Measurements from ENCODE around the gene MYH15. TPM values are rescaled to one million over a fixed set of nuclear protein-coding genes. Genes with fewer than 3 reads are reported as not detected.
"Not testable (repeated sequence)": the region's sequence is repeated elsewhere in the genome, so short reads cannot be mapped to it uniquely, and the experiment has no call there.

Gene MYH15
- total RNA-seq, 1 donor = 0.84 TPM

DNA sequence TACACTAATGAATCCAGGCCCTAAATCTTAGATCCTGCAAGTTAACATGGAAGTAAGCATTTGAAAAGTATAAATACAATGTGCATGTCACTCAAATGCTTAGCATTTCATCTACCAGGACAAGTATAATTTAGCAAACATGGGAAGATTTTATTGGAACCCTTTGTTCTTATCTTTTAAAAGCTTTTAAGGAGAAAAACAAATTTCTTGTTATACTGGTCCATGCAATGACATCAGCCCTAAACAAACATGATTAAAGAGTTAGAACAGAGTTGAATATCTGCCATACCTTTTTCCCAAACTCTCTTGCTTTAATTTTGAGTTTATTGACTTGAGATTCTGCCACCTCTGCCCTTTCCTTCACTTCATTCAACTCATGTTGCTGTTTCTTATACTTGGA lies 127.1 kb downstream of the MYH15 start:
- Histone ChIP-seq H3K9me3 (ENCODE audit: low read depth, low read length) (no peaks in the 10 kb centered on the region), H3K4me3 (ENCODE audit: low read length) (no peak overlapping the region)

DNA sequence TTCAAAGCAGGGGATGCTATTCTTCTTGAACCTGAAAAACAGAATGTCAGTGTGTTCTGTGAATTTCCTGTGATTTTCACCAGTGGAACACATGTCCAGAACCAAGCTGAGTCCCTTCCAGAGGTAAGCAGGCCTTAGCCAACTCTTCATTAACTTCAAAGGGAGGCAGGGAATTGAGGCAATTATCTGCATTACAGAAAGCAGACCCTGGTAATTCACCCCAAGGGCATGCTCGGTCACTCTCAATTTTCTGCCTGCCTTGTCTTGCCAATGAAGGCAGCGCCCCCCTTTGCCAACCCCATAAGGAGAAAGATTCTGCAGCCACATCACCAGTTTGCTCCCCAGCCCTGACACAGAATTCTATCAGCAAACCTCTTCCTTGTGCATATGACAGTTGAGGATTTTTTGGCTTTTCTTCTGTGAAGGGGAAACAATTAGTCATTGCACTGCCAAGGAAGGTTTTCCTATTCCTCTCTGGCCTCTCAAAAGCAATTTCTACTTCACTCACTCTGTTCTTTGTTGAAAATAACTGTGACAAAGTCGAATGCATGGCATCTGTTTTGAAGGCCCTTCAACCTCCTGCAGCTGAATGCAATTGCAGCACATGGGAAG lies 128.8 kb downstream of the MYH15 start:
- Histone ChIP-seq H3K4me1 (ENCODE audit: insufficient read depth, low read length) (no peaks in the 10 kb centered on the region), H3K27me3 (ENCODE audit: insufficient read depth, low read length) (no peaks in the 10 kb centered on the region), H3K9me3 (ENCODE audit: low read depth, low read length) (no peaks in the 10 kb centered on the region), H3K4me3 (ENCODE audit: low read length) (no peak overlapping the region)

More for the DNA sequence above, 127.1 kb downstream of the MYH15 start:
- Histone ChIP-seq H3K4me1 (ENCODE audit: insufficient read depth, low read length) (peaks cover 5% of the 10 kb centered on the region), H3K27me3 (ENCODE audit: insufficient read depth, low read length) (no peaks in the 10 kb centered on the region)

DNA sequence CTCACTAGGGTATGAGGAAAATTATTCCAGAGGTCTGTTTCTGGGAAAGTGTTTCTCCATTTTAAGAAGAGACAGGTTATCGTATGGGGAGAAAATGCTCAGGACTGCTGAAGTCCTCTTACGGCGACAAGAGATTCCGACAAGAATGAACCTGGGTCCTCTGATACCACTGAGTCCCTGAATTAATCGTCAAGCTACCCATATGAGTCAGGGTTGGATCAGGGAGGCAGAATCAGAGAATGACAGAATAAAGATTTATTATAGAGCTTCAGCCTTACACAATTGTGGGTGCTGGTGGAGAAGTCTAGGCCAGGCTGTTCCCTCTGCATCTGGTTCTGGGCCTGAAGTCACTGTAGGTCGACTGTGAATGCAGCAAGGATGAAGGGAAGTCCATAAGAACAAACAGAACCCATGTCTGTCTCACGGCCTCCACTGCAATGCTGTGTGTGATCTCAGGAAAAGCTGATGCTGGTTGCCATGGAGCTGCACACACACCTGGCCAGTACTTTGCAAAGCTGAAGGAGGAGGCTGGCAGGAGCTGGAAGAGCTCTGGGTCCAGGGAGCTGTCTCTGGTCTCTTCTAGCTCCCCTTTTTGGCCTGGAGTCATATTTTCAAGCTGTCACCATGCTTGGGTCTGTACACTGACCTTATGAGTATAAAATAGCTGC lies 130.1 kb downstream of the MYH15 start:
- no peaks in the 10 kb centered on the region for H3K4me1 ChIP-seq (ENCODE audit: insufficient read depth, low read length)
- no peaks in the 10 kb centered on the region for H3K27me3 ChIP-seq (ENCODE audit: insufficient read depth, low read length)
- H3K9me3 ChIP-seq (ENCODE audit: low read depth, low read length) = no peaks in the 10 kb centered on the region
- no peak overlapping the region for H3K4me3 ChIP-seq (ENCODE audit: low read length)

DNA sequence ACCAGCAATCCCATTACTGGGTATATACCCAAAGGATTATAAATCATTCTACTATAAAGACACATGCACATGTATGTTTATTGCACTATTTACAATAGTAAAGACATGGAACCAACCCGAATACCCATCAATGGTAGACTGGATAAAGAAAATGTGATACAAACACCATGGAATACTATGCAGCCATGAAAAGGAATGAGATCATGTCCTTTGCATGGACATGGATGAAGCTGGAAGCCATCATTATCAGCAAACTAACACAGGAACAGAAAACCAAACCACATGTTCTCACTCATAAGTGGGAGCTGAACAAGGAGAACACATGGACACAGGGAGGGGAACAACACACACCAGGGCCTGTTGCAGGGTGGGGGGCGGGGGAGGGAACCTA lies 131.4 kb downstream of the MYH15 start:
- H3K4me1 ChIP-seq (ENCODE audit: insufficient read depth, low read length); H3K9me3 ChIP-seq (ENCODE audit: low read depth, low read length); H3K4me3 ChIP-seq (ENCODE audit: low read length); H3K27me3 ChIP-seq (ENCODE audit: insufficient read depth, low read length): not testable (repeated sequence)

DNA sequence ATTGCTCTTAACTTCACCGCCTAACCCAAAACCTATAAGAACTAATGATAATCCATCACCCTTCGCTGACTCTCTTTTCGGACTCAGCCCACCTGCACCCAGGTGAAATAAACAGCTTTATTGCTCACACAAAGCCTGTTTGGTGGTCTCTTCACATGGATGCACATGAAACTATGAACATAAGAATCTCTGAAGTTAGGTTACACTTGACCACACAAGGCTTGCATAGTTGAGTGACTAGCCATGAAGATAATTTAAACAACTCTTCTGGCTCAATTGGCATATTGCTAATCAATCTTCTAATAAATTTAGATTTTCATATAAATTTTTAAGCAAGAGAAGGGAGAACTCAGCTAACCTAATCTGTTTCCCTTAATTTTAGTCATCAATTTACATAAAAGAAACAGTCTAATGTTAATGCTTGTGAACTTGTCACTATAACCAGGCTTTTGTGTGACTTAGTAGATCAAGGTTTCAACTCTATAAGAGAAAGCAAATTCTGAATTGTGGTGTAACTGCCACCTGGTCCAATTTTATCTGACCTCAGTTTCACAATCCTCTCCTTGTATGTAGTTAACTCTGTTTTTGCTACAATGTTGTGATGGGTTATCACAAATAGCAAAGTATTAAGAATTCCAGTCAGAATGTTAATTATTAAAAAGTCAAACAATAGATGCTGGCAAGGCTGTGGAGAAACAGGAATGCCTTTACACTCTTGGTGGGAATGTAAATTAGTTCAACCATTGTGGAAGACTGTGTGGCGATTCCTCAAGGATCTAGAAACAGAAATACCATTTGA lies 132.0 kb downstream of the MYH15 start:
- no peaks in the 10 kb centered on the region for H3K4me1 ChIP-seq (ENCODE audit: insufficient read depth, low read length)
- no peaks in the 10 kb centered on the region for H3K9me3 ChIP-seq (ENCODE audit: low read depth, low read length)
- no peak overlapping the region for H3K4me3 ChIP-seq (ENCODE audit: low read length)
- no peaks in the 10 kb centered on the region for H3K27me3 ChIP-seq (ENCODE audit: insufficient read depth, low read length)

DNA sequence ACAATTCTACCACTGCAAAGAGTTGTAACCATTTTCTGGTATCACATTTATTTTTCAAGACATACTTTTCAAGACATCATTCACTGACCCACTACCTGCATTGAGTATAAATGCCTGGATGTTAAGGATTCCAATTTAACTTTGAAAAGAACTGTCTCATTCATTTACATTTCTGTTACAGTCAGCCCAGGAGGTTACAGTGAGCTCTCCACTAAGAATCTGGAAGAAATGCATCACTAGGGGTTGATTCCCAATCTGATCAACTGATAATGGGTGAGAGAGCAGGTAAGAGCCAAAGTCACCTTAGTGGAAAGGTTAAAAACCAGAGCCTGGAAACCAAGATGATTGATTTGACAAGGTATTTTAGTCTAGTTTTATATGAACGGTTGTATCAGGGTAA lies 133.0 kb downstream of the MYH15 start:
- no peak overlapping the region for H3K4me3 ChIP-seq (ENCODE audit: low read length)
- no peaks in the 10 kb centered on the region for H3K4me1 ChIP-seq (ENCODE audit: insufficient read depth, low read length)
- H3K9me3 ChIP-seq (ENCODE audit: low read depth, low read length) = no peaks in the 10 kb centered on the region
- H3K27me3 ChIP-seq (ENCODE audit: insufficient read depth, low read length) = no peaks in the 10 kb centered on the region

DNA sequence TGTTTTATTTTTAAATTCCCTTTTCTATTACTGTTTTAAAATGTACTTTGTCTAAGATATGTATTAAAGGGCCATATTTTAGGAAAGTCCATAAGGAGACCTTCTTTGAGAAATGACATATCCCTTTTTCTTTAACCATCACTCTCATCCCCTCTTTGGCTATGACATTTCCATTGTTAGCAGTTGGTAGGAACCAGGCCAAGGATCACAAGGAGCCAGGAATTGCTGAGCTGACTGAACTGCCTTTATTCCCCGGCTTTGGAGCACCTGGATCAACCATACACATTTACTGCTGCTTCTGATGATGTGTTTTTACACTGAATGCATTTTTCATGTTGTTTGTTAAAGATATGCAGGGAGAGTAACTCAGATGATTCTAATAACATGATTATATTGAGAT lies 134.4 kb downstream of the MYH15 start:
- no peaks in the 10 kb centered on the region for H3K27me3 ChIP-seq (ENCODE audit: insufficient read depth, low read length)
- H3K4me1 ChIP-seq (ENCODE audit: insufficient read depth, low read length) = no peaks in the 10 kb centered on the region
- H3K4me3 ChIP-seq (ENCODE audit: low read length) = no peak overlapping the region
- H3K9me3 ChIP-seq (ENCODE audit: low read depth, low read length) = no peaks in the 10 kb centered on the region

DNA sequence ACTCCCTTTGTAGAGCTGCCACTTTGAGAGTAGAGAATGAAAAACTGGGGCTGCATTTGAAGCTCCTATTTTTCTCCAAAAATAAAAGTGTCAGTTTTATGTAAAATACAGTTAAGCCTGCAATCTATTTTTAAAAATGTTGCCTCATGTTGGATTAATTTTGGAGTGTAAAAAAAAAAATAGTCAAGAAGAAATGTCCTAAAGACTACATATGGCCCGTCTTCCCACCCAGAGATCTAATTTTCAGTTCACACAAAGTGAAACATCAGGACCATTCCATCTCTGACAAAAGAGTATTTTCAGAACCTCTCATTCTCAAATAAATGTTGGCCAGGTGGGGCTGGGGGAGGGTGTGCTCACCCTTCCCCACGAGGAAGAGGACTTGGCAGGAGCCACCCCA lies 151.4 kb downstream of the MYH15 start:
- Histone ChIP-seq H3K4me1 (ENCODE audit: insufficient read depth, low read length) (no peaks in the 10 kb centered on the region), H3K9me3 (ENCODE audit: low read depth, low read length) (no peaks in the 10 kb centered on the region), H3K27me3 (ENCODE audit: insufficient read depth, low read length) (no peaks in the 10 kb centered on the region), H3K4me3 (ENCODE audit: low read length) (no peak overlapping the region)

DNA sequence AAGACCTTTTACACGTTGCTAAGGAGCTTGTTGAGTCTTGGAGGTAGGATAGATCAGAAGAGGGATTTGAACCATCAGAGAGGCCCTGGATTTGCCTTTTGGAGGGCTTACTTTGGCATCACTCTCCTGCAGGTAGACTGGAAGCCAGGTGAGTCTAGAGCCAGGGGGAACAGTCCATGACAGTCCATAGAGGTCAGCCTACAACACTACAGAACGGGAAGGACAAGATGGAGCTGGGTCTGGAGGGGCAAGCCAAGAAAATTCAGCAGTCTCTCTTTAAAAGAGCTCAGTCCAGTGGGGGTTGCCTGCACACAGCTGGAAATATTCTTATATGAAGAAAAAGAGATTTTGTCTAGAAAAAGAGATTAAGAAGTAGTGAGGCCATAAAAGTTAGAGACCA lies 153.4 kb downstream of the MYH15 start:
- Histone ChIP-seq H3K4me1 (ENCODE audit: insufficient read depth, low read length) (no peaks in the 10 kb centered on the region), H3K9me3 (ENCODE audit: low read depth, low read length) (no peaks in the 10 kb centered on the region)

DNA sequence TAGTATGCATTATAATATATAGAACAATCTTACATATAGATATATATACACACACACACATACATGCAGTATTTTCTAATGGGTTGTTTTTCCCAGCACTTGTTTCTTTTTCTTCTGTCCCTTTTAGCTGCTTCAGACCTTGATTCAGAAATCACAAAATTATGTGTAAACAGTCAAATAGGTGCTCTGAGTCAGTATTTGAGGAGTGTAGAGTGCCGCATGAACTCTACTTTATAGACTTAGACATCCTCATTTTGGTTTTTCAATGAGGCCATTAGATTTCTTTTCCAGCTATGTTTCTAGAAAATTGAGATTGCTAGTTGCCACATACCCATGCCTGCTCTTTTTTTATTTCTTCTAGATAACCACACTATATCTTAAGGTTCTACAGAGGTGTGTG lies 155.8 kb downstream of the MYH15 start:
- no peaks in the 10 kb centered on the region for H3K4me1 ChIP-seq (ENCODE audit: insufficient read depth, low read length)
- no peaks in the 10 kb centered on the region for H3K27me3 ChIP-seq (ENCODE audit: insufficient read depth, low read length)
- H3K9me3 ChIP-seq (ENCODE audit: low read depth, low read length) = no peaks in the 10 kb centered on the region
- H3K4me3 ChIP-seq (ENCODE audit: low read length) = no peak overlapping the region

More for the DNA sequence above, 153.4 kb downstream of the MYH15 start:
- Histone ChIP-seq H3K27me3 (ENCODE audit: insufficient read depth, low read length) (no peaks in the 10 kb centered on the region), H3K4me3 (ENCODE audit: low read length) (no peak overlapping the region)

DNA sequence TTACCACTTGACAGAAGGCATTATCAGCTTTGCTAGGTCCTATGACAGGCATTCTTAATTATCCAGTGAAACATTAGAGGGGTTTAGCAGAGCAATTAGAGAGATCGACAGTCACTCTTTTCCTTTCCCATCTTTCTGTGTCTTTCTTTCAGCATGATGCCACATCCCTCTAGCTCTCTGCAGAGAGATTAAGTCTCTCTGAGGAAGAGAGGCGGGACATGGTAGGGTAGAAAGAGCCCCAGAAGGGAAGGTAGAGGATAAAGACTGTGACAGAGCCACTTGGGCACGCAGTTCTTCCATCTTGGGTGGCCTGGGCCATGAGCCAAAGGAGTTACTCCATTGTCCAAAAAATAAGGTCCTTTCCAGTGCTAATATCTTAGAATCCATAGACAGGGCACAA lies 158.2 kb downstream of the MYH15 start:
- Histone ChIP-seq H3K9me3 (ENCODE audit: low read depth, low read length) (no peaks in the 10 kb centered on the region), H3K4me1 (ENCODE audit: insufficient read depth, low read length) (peaks cover 3% of the 10 kb centered on the region), H3K27me3 (ENCODE audit: insufficient read depth, low read length) (no peaks in the 10 kb centered on the region), H3K4me3 (ENCODE audit: low read length) (no peak overlapping the region)

DNA sequence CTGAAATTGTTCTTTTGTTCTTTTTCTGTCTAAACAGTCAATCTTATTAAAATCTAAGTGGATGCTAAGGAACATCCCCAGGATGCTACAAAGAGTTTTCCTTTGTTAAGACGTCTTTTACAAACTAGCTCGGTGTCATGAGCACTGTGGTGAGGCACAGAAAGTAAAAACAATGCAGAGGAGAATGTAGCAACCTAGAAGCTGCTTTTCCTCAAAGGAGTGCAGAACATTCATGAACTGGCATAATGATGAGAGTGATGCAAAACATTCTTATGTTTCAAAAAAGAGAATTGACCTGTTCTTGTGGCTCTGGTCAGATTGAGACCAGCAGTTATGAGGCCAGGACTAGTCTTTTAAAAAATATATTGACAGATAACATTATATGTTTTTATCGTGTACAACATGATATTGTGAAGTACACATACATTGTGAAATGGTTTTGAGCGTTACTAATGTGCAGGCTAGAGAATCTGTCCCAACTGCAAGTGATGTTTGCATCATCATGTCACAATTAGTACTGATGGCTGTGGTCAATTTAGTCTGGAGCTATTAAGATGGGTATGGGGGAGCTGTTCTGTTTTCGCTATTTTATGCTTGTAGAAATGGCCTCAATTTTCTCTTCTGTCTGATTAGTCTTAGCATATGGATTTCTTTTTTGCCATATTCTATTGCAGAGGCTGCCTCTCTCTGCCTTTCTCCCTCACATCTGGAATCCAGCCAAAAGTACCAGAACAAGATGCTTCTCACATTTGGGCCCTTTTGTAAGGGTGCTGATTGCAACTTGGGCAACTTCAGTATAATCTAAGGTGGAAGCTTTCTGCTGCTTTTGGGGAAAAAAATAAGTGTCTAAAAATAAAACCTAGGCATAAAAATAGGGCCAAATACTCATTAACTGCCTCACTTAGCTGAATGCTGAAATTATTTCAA lies 163.8 kb downstream of the MYH15 start:
- peaks cover 23% of the 10 kb centered on the region for H3K4me1 ChIP-seq (ENCODE audit: insufficient read depth, low read length)
- H3K27me3 ChIP-seq (ENCODE audit: insufficient read depth, low read length) = no peaks in the 10 kb centered on the region
- H3K9me3 ChIP-seq (ENCODE audit: low read depth, low read length) = no peaks in the 10 kb centered on the region
- no peak overlapping the region for H3K4me3 ChIP-seq (ENCODE audit: low read length)

DNA sequence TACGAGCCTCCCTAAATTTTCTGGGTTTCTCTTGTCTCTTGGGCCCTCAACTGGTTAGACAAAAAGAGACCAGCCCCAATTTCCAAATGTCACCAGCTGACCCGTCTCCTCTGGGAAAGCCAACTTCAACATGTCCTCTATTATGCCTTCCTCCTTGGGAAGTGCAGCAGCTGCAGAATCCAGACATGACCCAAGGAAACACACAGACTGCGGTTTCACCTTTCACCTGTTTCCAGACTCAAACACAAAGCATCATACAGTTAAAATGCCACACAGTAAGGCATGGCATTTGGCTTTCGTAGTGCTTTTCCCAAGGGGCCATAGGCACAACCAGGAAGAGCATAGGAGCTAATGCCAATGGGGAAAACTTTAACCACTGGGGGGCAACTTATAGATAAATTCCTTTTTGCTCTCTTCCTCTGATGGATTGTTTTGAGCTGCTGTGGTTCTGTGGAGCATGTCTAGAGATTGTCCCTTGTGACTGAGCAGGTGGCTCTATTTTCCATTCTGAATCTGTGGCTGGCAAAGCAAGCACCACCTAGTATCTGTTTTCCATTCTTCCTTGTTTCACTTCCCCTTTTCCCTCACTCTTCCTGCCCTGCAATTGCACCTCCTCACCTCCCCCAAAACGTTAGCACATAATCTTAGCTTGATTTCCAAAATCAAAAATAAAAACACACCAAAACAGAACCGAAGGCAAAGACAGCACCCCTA lies 164.7 kb downstream of the MYH15 start:
- Histone ChIP-seq H3K9me3 (ENCODE audit: low read depth, low read length) (no peaks in the 10 kb centered on the region), H3K27me3 (ENCODE audit: insufficient read depth, low read length) (no peaks in the 10 kb centered on the region), H3K4me3 (ENCODE audit: low read length) (no peak overlapping the region), H3K4me1 (ENCODE audit: insufficient read depth, low read length) (peaks cover 23% of the 10 kb centered on the region)

DNA sequence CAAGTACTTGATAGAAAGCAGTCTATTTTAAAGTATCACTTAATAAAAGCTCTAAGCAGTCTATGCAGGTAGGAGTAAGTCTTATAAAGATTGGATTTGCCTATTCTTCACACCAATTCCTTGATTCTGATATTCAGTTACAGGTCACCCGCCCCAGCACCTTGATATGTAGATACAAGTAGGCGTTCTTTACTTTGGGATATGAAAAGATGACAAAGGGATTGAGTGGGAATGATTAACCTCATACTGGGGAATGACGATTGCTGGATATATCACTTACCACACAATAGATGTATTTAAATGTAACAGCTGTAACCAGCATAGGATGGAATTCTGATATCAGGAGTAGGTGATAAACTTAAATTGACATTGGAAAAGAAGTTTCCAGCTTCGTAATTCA lies 166.9 kb downstream of the MYH15 start:
- Histone ChIP-seq H3K9me3 (ENCODE audit: low read depth, low read length) (no peaks in the 10 kb centered on the region), H3K27me3 (ENCODE audit: insufficient read depth, low read length) (no peaks in the 10 kb centered on the region), H3K4me1 (ENCODE audit: insufficient read depth, low read length) (peaks cover 23% of the 10 kb centered on the region), H3K4me3 (ENCODE audit: low read length) (no peak overlapping the region)

All from mononuclear cell (primary cell).